ENCODE results near the gene EPHB1.

Gene EPHB1

DNA sequence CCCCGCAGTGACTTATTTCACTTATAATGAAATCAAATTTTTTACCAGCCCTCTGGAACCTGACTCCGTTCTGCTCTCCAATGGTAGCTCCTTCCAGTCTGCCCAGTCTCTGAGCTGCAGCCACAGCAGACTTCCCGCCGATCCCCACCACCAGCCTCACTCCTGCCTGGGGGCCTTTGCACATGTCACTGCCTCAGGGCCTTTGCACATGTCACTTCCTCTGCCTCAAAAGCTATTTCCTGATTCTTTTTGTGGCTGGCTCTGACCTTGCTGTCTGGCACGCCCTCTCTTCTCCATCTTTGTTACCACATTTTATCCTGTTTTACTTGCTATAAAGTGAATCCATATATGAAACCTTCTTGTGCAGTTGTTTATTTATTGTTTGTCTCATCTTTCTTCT, 277.4 kb downstream of the EPHB1 start:
- Histone ChIP-seq H3K4me3 (ENCODE audit: low read depth, low read length) (no peak overlapping the region), H3K9me3 (ENCODE audit: severe bottlenecking) (no peaks in the 10 kb centered on the region), H3K36me3 (no peaks in the 10 kb centered on the region), H3K27me3 (ENCODE audit: insufficient read depth, low read depth, severe bottlenecking) (no peaks in the 10 kb centered on the region), H3K27ac (no peak overlapping the region)
- TF ChIP-seq, protein P1, sequence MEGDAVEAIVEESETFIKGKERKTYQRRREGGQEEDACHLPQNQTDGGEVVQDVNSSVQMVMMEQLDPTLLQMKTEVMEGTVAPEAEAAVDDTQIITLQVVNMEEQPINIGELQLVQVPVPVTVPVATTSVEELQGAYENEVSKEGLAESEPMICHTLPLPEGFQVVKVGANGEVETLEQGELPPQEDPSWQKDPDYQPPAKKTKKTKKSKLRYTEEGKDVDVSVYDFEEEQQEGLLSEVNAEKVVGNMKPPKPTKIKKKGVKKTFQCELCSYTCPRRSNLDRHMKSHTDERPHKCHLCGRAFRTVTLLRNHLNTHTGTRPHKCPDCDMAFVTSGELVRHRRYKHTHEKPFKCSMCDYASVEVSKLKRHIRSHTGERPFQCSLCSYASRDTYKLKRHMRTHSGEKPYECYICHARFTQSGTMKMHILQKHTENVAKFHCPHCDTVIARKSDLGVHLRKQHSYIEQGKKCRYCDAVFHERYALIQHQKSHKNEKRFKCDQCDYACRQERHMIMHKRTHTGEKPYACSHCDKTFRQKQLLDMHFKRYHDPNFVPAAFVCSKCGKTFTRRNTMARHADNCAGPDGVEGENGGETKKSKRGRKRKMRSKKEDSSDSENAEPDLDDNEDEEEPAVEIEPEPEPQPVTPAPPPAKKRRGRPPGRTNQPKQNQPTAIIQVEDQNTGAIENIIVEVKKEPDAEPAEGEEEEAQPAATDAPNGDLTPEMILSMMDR (IDR thresholded peaks at IDR 0.05; ENCODE audit: low read depth, low read length), result no peak
- no peak for DNase-seq

DNA sequence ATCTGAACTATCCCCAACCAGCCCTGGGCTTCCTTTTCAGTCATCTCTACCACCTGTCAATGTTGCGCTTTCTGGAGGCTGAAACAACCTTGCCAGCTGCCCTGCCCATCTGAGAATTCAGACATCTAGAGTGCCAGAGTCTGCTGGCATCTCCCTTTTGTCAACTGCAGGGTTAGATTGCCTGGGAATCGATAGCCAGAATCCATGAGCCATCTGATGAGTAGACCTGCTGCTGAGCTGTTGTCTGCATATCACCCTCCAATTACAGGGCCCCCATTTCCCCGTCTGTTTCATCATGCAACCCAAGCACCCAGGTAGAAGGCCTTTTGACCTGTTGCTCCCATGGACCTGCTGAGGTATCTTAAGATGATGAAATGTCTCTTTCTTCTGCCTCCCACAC, 280.1 kb downstream of the EPHB1 start:
- H3K9me3 ChIP-seq (ENCODE audit: severe bottlenecking), result peaks cover 2% of the 10 kb centered on the region
- no peaks in the 10 kb centered on the region for H3K36me3 ChIP-seq

DNA sequence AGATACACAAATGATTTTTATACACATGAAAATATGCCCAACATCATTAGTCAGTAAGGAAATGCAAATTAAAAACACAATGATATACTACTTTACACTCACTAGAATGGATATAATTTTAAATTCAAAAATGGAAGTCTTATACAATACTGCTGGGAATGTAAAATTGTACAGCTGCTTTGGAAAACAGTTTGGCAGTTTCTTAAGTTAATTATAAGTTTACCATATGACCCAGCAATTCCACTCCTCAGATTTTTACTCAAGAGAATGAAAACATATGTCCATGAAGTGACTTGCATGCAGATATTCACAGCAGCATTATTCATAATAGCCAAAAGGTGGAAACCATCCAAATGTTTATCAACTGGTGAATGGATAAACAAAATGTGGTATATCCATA, 281.3 kb downstream of the EPHB1 start:
- TF ChIP-seq, protein P1 (IDR thresholded peaks at IDR 0.05; ENCODE audit: low read depth, low read length), result no peak
- Histone ChIP-seq H3K27ac (no peak overlapping the region), H3K9me3 (ENCODE audit: severe bottlenecking) (peaks cover 2% of the 10 kb centered on the region), H3K36me3 (no peaks in the 10 kb centered on the region), H3K4me3 (ENCODE audit: low read depth, low read length) (no peak overlapping the region), H3K27me3 (ENCODE audit: insufficient read depth, low read depth, severe bottlenecking) (no peaks in the 10 kb centered on the region)
- no peak for DNase-seq

More for the DNA sequence above, 280.1 kb downstream of the EPHB1 start:
- Histone ChIP-seq H3K4me3 (ENCODE audit: low read depth, low read length) (no peak overlapping the region), H3K27ac (no peak overlapping the region), H3K27me3 (ENCODE audit: insufficient read depth, low read depth, severe bottlenecking) (no peaks in the 10 kb centered on the region)
- no peak for DNase-seq
- TF ChIP-seq, protein P1 (IDR thresholded peaks at IDR 0.05; ENCODE audit: low read depth, low read length), result no peak

DNA sequence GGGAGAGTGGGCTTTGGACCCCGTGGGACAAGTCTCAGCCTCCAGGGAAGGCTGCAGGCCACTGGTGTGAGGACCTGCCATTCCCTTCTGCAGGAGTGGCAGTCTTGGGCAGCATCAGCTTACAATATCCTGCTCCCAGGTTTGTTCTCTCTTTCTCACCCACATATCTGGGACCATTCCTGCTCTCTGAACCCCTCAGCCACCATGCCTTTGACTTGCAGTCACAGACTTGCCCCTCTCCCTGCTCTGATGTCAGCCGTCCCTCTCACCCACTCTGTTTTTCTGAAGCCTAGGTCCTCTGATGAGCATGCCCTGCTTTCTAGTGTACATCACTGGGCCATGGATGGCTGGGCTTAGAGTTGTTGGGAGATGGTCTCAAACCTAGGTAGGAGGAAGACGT, 282.1 kb downstream of the EPHB1 start:
- H3K4me3 ChIP-seq (ENCODE audit: low read depth, low read length), result no peak overlapping the region
- peaks cover 2% of the 10 kb centered on the region for H3K9me3 ChIP-seq (ENCODE audit: severe bottlenecking)
- H3K27me3 ChIP-seq (ENCODE audit: insufficient read depth, low read depth, severe bottlenecking), result no peaks in the 10 kb centered on the region
- TF ChIP-seq, protein P1 (IDR thresholded peaks at IDR 0.05; ENCODE audit: low read depth, low read length), result no peak
- no peaks in the 10 kb centered on the region for H3K36me3 ChIP-seq
- no peak for DNase-seq
- H3K27ac ChIP-seq, result no peak overlapping the region

DNA sequence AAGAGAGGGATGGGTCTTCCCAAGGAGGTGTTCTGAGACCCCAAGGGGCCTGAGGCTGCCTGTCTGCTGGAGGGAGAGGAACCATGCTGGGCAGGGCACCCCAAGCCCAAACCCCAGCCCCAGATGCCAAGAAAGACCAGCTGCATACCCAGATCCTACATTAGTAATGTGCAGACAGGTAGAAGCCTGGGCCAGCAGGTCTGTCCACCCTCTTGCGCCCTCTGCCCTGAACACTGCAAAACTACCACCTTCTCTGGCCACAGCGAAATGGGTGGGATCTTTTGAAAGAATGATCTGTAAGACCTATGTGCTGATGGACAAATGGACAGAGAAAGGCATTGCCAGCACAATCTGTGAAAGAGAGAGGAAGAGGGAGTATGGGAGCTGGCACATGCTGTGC, 283.2 kb downstream of the EPHB1 start:
- H3K9me3 ChIP-seq (ENCODE audit: severe bottlenecking), result peaks cover 2% of the 10 kb centered on the region
- TF ChIP-seq, protein P1 (IDR thresholded peaks at IDR 0.05; ENCODE audit: low read depth, low read length), result peak; percentile 41; the same call in 1 of the 2 replicates
- no peaks in the 10 kb centered on the region for H3K27me3 ChIP-seq (ENCODE audit: insufficient read depth, low read depth, severe bottlenecking)
- H3K27ac ChIP-seq, result no peak overlapping the region
- DNase-seq, result no peak
- no peaks in the 10 kb centered on the region for H3K36me3 ChIP-seq
- H3K4me3 ChIP-seq (ENCODE audit: low read depth, low read length), result no peak overlapping the region

DNA sequence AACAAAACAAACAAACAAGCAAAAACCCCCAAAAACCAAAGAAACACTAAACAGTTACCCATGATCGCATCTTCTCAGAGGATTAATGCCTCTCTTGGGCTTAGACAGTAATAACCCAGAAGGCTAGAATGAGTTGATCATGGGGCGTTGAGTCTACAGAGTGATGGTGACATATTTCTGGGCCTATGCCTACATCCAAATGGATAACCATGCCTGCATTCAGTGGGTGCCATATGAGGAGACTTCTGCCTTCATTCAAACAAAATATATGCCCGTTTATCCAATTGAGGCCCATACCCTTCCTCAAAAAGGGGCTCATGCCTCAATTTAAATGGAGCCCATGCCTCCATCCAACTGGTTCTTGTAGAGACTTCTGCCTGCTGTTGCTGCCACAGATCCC, 284.0 kb downstream of the EPHB1 start:
- H3K4me3 ChIP-seq (ENCODE audit: low read depth, low read length), result no peak overlapping the region
- H3K27ac ChIP-seq, result no peak overlapping the region
- TF ChIP-seq, protein P1 (IDR thresholded peaks at IDR 0.05; ENCODE audit: low read depth, low read length), result no peak
- no peaks in the 10 kb centered on the region for H3K36me3 ChIP-seq
- no peak for DNase-seq
- H3K9me3 ChIP-seq (ENCODE audit: severe bottlenecking), result peaks cover 2% of the 10 kb centered on the region
- no peaks in the 10 kb centered on the region for H3K27me3 ChIP-seq (ENCODE audit: insufficient read depth, low read depth, severe bottlenecking)

Measured in WERI-Rb-1 (cell line).